Breast epithelium (tissue), 3 donors: ENCODE results near the gene SLC26A2.

Experiments
- POLR2A ChIP-seq: fragments of 450-650 bp; IDR thresholded peaks from one replicate; pipeline ENCODE4 v1.6.1; 2016; ENCODE audit warnings: antibody characterized with exemption, mild to moderate bottlenecking, moderate library complexity
- TF ChIP-seq, protein P1 (sequence below), 3 donors: fragments of 450-650 bp; IDR thresholded peaks; one replicate each; pipeline ENCODE4 v1.5.1; 2016 to 2017; ENCODE audit warnings: antibody characterized with exemption in 3 of 3, mild to moderate bottlenecking in 3 of 3, moderate library complexity in 3 of 3

DNA sequence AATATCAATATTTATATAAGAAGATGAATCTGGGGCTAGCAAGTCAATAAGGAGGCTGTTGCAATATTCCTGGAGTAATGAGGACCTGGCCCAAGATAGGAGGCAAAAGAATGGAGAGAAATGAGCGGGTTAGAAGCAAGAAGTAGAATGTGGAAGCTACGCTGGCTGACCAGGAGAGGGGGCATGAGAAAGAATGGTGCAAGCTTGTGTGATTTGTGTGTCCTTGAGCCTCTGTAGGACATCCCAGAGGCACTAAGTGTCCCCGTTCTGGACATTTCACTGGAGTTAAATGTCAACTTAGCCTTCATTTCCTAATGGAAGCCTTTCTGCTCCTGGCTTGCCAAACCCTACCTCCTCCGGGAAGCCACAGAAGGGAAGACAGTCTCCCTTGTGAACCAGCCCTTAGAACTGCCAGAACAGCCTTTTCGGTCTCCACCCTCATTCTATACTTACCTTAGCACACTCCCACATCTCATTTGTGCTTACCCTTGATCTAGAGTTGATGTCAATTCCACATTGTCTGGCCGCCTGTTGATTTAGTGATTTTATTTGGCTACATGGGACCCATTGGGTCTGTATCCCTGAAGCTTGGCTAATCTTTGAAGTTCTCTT, 9.3 kb upstream of the SLC26A2 start:
- no peak for TF ChIP-seq POLR2A
- TF ChIP-seq, protein P1, sequence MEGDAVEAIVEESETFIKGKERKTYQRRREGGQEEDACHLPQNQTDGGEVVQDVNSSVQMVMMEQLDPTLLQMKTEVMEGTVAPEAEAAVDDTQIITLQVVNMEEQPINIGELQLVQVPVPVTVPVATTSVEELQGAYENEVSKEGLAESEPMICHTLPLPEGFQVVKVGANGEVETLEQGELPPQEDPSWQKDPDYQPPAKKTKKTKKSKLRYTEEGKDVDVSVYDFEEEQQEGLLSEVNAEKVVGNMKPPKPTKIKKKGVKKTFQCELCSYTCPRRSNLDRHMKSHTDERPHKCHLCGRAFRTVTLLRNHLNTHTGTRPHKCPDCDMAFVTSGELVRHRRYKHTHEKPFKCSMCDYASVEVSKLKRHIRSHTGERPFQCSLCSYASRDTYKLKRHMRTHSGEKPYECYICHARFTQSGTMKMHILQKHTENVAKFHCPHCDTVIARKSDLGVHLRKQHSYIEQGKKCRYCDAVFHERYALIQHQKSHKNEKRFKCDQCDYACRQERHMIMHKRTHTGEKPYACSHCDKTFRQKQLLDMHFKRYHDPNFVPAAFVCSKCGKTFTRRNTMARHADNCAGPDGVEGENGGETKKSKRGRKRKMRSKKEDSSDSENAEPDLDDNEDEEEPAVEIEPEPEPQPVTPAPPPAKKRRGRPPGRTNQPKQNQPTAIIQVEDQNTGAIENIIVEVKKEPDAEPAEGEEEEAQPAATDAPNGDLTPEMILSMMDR (IDR thresholded peaks at IDR 0.05): no peak
